K562 (cell line): ENCODE results near the gene MDM4. TPM values are rescaled to one million over a fixed set of nuclear protein-coding genes. Genes with fewer than 3 reads are reported as not detected.

Experiments used
- BCOR ChIP-seq: fragments of 450-650 bp; IDR thresholded peaks from 2 replicates; pipeline ENCODE4 v1.6.1; 2016
- BRD9 ChIP-seq: fragments of 450-650 bp; IDR thresholded peaks from 2 replicates; pipeline ENCODE4 v1.6.1; 2018; ENCODE audit warnings: low read depth; ENCODE audit not compliant: partially characterized antibody
- DLX4 ChIP-seq: fragments of 250-450 bp; sonication (Bioruptor Pico); IDR thresholded peaks from 2 replicates; pipeline ENCODE4 v1.6.1; 2021; ENCODE audit warnings: mild to moderate bottlenecking
- DMBX1 ChIP-seq: fragments of 250-450 bp; sonication (Bioruptor Pico); IDR thresholded peaks from 2 replicates; pipeline ENCODE4 v1.8.0; 2022; ENCODE audit warnings: inconsistent platforms, mild to moderate bottlenecking, moderate library complexity, borderline replicate concordance
- FOXA1 ChIP-seq: fragments of 450-650 bp; IDR thresholded peaks from 2 replicates; pipeline ENCODE4 v1.6.1; 2016; ENCODE audit warnings: mild to moderate bottlenecking, borderline replicate concordance
- HDAC3 ChIP-seq: fragments of 450-650 bp; IDR thresholded peaks from 2 replicates; pipeline ENCODE4 v1.6.1; 2018; ENCODE audit warnings: borderline replicate concordance, mild to moderate bottlenecking, moderate library complexity; ENCODE audit not compliant: partially characterized antibody
- KLF1 ChIP-seq: fragments of 450-650 bp; IDR thresholded peaks from 2 replicates; pipeline ENCODE4 v1.6.1; 2016; ENCODE audit warnings: missing genetic modification characterization, missing compliant biosample characterization
- MEIS2 ChIP-seq: fragments of 450-650 bp; IDR thresholded peaks from 2 replicates; pipeline ENCODE4 v1.6.1; 2014; ENCODE audit warnings: mild to moderate bottlenecking; ENCODE audit not compliant: partially characterized antibody
- MTA3 ChIP-seq: fragments of 450-650 bp; formaldehyde crosslinking; IDR thresholded peaks from 2 replicates; pipeline ENCODE4 v1.6.1; 2017; ENCODE audit warnings: mild to moderate bottlenecking, borderline replicate concordance
- NR2F6 ChIP-seq: fragments of 450-650 bp; formaldehyde crosslinking; IDR thresholded peaks from 2 replicates; pipeline ENCODE4 v1.4.0; 2020; ENCODE audit warnings: mild to moderate bottlenecking
- POLR2AphosphoS2 ChIP-seq: IDR thresholded peaks from 2 replicates; pipeline ENCODE4 v1.6.1; 2012; ENCODE audit warnings: low read length, improper control_type of control experiment
- POLR2B ChIP-seq: fragments of 450-650 bp; IDR thresholded peaks from 2 replicates; pipeline ENCODE4 v1.6.1; 2018; ENCODE audit warnings: low read depth; ENCODE audit not compliant: partially characterized antibody
- POU5F1 ChIP-seq: fragments of 150-350 bp; IDR thresholded peaks from 2 replicates; pipeline ENCODE4 v1.6.1; 2014; ENCODE audit warnings: borderline replicate concordance, low read length, low read depth, mild to moderate bottlenecking; ENCODE audit not compliant: partially characterized antibody
- PURB ChIP-seq: sonication (generic); formaldehyde crosslinking; IDR thresholded peaks from 2 replicates; pipeline ENCODE4 v1.9.0; 2021; ENCODE audit warnings: low read depth, mild to moderate bottlenecking, missing genetic modification reagents
- STAG1 ChIP-seq: sonication (generic); formaldehyde crosslinking; IDR thresholded peaks from 2 replicates; pipeline ENCODE4 v1.5.0; 2020; ENCODE audit warnings: missing genetic modification reagents, borderline replicate concordance
- STAT5A ChIP-seq: IDR thresholded peaks from 2 replicates; pipeline ENCODE4 v1.6.1; 2012; ENCODE audit warnings: low read length, inconsistent platforms, borderline replicate concordance
- TAF9B ChIP-seq: fragments of 450-650 bp; IDR thresholded peaks from 2 replicates; pipeline ENCODE4 v1.6.1; 2018; ENCODE audit warnings: mild to moderate bottlenecking; ENCODE audit not compliant: partially characterized antibody
- TCFL5 ChIP-seq: fragments of 250-450 bp; sonication (Bioruptor Pico); conservative IDR thresholded peaks from 2 replicates; pipeline ENCODE4 v1.6.1; 2021; ENCODE audit warnings: mild to moderate bottlenecking, moderate library complexity, matching md5 sums
- TRIM24 ChIP-seq, 2 experiments: fragments of 450-650 bp; IDR thresholded peaks; 2 replicates each; pipeline ENCODE4 v1.6.1; 2016
- U2AF1 ChIP-seq: fragments of 200-400 bp; formaldehyde crosslinking; optimal IDR thresholded peaks from 2 replicates; pipeline ENCODE3; 2017; ENCODE audit warnings: mild to moderate bottlenecking, low read depth, low read length, moderate library complexity
- ZBTB2 ChIP-seq: fragments of 450-650 bp; IDR thresholded peaks from 2 replicates; pipeline ENCODE4 v1.6.1; 2016; ENCODE audit warnings: antibody characterized with exemption
- ZFPM2 ChIP-seq: fragments of 250-450 bp; sonication (Bioruptor Pico); IDR thresholded peaks from 2 replicates; pipeline ENCODE4 v1.5.1; 2022; ENCODE audit warnings: mild to moderate bottlenecking
- ZNF121 ChIP-seq: sonication (generic); formaldehyde crosslinking; conservative IDR thresholded peaks from 2 replicates; pipeline ENCODE4 v1.8.0; 2022; ENCODE audit warnings: missing genetic modification reagents
- ZNF174 ChIP-seq: fragments of 250-450 bp; sonication (Bioruptor Pico); IDR thresholded peaks from 2 replicates; pipeline ENCODE4 v1.4.0; 2020; ENCODE audit warnings: mild to moderate bottlenecking
- ZNF780A ChIP-seq: fragments of 250-450 bp; sonication (Bioruptor Pico); IDR thresholded peaks from 2 replicates; pipeline ENCODE4 v1.5.0; 2021; ENCODE audit warnings: mild to moderate bottlenecking
- ZNF79 ChIP-seq: fragments of 250-450 bp; sonication (Bioruptor Pico); IDR thresholded peaks from 2 replicates; pipeline ENCODE4 v1.4.0; 2020; ENCODE audit warnings: low read depth, mild to moderate bottlenecking, moderate library complexity
- polyA plus RNA-seq, 8 experiments: library from polyadenylated mRNA; depleted of rRNA in 4 of 8; stranded (reverse) in 5 of 8; unstranded in 3 of 8; fragments of >200 nt; fragmentation: Nextera tagmentation in 2 of 8; fragmentation: Illumina TruSeq in 1 of 8; extraction: Ambion mirVana in 2 of 8; extraction: Trizol in 1 of 8; gene quantifications; 2 replicates each; pipeline versions ENCODE4 v1.2.1 to v1.2.3, GENCODE V29; 2011 to 2014; ENCODE audit warnings: inconsistent platforms in 1 of 8, missing spikeins in 1 of 8
- total RNA-seq, 7 experiments: library from RNA; depleted of rRNA in 6 of 7; stranded (reverse); fragments of >200 nt in 6 of 7; fragmentation: Illumina TruSeq in 2 of 7; extraction: Trizol in 2 of 7; gene quantifications; 2 replicates each; pipeline versions ENCODE4 v1.2.1 to v1.2.3, GENCODE V29; 2011 to 2021; ENCODE audit warnings: low replicate concordance in 1 of 7

Gene MDM4
- total and polyA plus RNA-seq, 9 of the 15 experiments (the other 6 are each of a cell fraction or from before 2014, with no cell fraction given): 3.3 to 61.7 (median 21.2) TPM

DNA sequence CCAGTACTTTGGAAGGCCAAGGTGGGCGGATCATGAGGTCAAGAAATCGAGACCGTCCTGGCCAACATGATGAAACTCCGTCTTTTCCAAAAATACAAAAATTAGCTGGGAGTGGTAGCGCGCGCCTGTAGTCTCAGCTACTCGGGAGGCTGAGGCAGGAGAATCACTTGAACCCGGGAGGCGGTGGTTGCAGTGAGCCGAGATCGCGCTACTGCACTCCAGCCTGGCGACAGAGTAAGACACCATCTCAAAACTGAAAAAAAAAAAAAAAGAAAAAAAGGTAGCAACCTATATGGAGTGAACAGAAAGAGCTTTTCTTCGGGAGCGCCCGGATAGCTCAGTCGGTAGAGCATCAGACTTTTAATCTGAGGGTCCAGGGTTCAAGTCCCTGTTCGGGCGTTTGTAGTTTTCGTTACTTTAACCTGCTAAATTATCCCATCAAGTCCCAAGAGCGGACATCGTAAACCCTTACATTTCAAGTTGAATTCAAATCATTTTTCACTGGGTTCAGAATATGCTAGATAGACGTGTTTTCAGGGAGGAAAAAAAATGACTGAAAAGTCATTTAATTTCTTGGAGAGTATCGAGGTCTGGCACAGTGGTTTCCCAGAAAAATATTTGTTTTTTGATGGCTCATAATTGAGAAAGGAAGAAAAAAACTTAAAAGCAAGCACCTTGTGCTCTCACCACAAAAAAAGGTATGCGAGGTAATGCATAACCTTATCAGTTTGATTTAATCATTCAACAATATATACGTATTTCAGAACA lies 9.8 kb upstream of the MDM4 start (continued):
- TF ChIP-seq FOXA1 (no peak), MEIS2 (no peak), U2AF1 (no peak), MTA3 (peak; percentile 25; the same call in 1 of the 2 replicates), POLR2B (peak; percentile 63), BRD9 (peak; percentile 99), ZBTB2 (peak; percentile 61), PURB (CRISPR knock-in tag) (no peak), BCOR (peak; percentile 95), POLR2AphosphoS2 (no peak), ZNF780A (CRISPR knock-in tag) (no peak), ZNF174 (CRISPR knock-in tag) (peak; percentile 85; the same call in 1 of the 2 replicates), NR2F6 (CRISPR knock-in tag) (no peak), STAT5A (peak; percentile 61; the same call in 1 of the 2 replicates), ZFPM2 (CRISPR knock-in tag) (no peak; the same call in 1 of the 2 replicates), POU5F1 (peak; percentile 18), DLX4 (CRISPR knock-in tag) (no peak), STAG1 (CRISPR knock-in tag) (no peak), TCFL5 (CRISPR knock-in tag) (no peak), HDAC3 (peak; percentile 84), ZNF121 (CRISPR knock-in tag) (no peak), TAF9B (peak; percentile 56), ZNF79 (CRISPR knock-in tag) (no peak), KLF1 (no peak), DMBX1 (CRISPR knock-in tag) (peak; percentile 51), TRIM24 (IDR thresholded peaks at IDR 0.05) (no peak; a peak in 1 of 4 replicates)
